Osteocyte (in vitro differentiated cells): ENCODE measurements around the gene SCYGR7. TPM values are rescaled to one million over a fixed set of nuclear protein-coding genes. Genes with fewer than 3 reads are reported as not detected.

Experiments
- DNase-seq: peaks from one replicate; pipeline ENCODE4 v3.0.0; 2021; ENCODE audit warnings: mixed read lengths; ENCODE audit not compliant: unreplicated experiment; ENCODE audit errors: extremely low spot score
- H3K27ac Mint-ChIP-seq: one replicate; pipeline ENCODE4 v1.8.0; 2021; ENCODE audit warnings: mild to moderate bottlenecking, mixed read lengths; ENCODE audit not compliant: unreplicated experiment
- H3K27me3 Mint-ChIP-seq: one replicate; pipeline ENCODE4 v1.8.0; 2021; ENCODE audit warnings: mixed read lengths; ENCODE audit not compliant: unreplicated experiment
- H3K36me3 Mint-ChIP-seq: one replicate; pipeline ENCODE4 v1.8.0; 2021; ENCODE audit warnings: mixed read lengths; ENCODE audit not compliant: unreplicated experiment
- H3K4me1 Mint-ChIP-seq: one replicate; pipeline ENCODE4 v1.8.0; 2021; ENCODE audit warnings: mixed read lengths; ENCODE audit not compliant: unreplicated experiment
- H3K4me3 Mint-ChIP-seq: one replicate; pipeline ENCODE4 v1.8.0; 2021; ENCODE audit warnings: mild to moderate bottlenecking, moderate library complexity, mixed read lengths; ENCODE audit not compliant: unreplicated experiment
- H3K9me3 Mint-ChIP-seq: one replicate; pipeline ENCODE4 v1.8.0; 2021; ENCODE audit warnings: mixed read lengths; ENCODE audit not compliant: unreplicated experiment
- long read RNA-seq: library from polyadenylated mRNA; unstranded; transcript quantifications from one replicate; pipeline ENCODE4 v2.0.0, GENCODE V29; 2021
- total RNA-seq: library from RNA; stranded (reverse); gene quantifications from 2 replicates; pipeline ENCODE4 v1.2.1, GENCODE V29; 2021
- TF ChIP-seq, protein P1 (sequence below): fragments of 200-600 bp; sonication (generic); IDR thresholded peaks from 2 replicates; pipeline ENCODE4 v1.5.0; 2021; ENCODE audit warnings: antibody characterized with exemption, mild to moderate bottlenecking, moderate library complexity

SCYGR7 gene
- not detected in 2 replicates for total RNA-seq
- long read RNA-seq, result 0 reads

DNA sequence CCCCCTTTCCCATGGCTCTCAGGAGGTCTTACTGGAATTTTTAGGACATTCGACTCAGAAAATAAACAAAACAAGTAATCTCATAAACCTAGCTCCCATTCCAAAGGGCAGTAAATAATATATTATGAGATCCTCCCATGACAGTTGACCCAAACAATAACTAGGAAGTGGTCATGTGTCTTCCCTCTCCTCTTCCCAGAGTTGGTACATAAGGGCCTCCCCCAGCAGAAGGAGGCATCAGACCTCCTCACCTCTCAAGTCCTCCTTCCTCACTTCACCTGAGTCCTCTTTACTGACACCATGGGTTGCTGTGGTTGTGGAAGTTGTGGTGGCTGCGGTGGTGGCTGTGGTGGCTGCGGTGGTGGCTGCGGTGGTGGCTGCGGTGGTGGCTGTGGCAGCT, at the start of gene SCYGR7:
Gene SCYGR7 (plus strand): TSS at position 301 of the 400 bp plus-strand sequence. CDS start 0 bp downstream, at position 301.
- Mint-ChIP-seq H3K9me3 (peaks cover 2% of the 10 kb centered on the region), H3K4me1 (no peaks in the 10 kb centered on the region), H3K36me3 (no peaks in the 10 kb centered on the region), H3K4me3 (no peak within 1 kb of the TSS), H3K27me3 (peaks cover 13% of the 10 kb centered on the region), H3K27ac (no peak within 1 kb of the TSS)
- no peak for DNase-seq
- TF ChIP-seq, protein P1, sequence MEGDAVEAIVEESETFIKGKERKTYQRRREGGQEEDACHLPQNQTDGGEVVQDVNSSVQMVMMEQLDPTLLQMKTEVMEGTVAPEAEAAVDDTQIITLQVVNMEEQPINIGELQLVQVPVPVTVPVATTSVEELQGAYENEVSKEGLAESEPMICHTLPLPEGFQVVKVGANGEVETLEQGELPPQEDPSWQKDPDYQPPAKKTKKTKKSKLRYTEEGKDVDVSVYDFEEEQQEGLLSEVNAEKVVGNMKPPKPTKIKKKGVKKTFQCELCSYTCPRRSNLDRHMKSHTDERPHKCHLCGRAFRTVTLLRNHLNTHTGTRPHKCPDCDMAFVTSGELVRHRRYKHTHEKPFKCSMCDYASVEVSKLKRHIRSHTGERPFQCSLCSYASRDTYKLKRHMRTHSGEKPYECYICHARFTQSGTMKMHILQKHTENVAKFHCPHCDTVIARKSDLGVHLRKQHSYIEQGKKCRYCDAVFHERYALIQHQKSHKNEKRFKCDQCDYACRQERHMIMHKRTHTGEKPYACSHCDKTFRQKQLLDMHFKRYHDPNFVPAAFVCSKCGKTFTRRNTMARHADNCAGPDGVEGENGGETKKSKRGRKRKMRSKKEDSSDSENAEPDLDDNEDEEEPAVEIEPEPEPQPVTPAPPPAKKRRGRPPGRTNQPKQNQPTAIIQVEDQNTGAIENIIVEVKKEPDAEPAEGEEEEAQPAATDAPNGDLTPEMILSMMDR, result no peak

DNA sequence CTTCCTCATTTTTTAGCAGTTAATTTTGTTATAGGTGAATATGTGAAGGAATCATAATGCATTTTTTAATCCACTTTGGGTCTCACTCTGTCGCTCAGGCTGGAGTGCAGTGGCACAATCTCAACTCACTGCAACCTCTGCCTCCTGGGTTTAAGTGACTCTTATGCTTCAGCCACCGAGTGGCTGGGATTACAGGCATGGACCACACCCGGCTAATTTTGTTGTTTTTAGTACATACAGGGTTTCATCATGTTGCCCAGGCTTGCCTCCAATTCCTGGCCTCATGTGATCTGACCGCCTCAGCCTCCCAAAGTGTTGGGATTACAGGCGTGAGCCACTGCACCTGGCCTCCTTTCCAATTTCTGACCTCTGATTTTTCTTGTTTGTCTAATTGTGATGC, 43.9 kb upstream of the SCYGR7 start:
- H3K4me3 Mint-ChIP-seq, result no peak overlapping the region
- H3K27me3 Mint-ChIP-seq, result no peaks in the 10 kb centered on the region
- H3K9me3 Mint-ChIP-seq, result no peaks in the 10 kb centered on the region
- H3K4me1 Mint-ChIP-seq, result no peaks in the 10 kb centered on the region
- TF ChIP-seq, protein P1, result no peak
- H3K27ac Mint-ChIP-seq, result no peak overlapping the region
- H3K36me3 Mint-ChIP-seq, result no peaks in the 10 kb centered on the region
- DNase-seq, result no peak

- TF ChIP-seq, protein P1, result no peak
- Mint-ChIP-seq H3K4me1 (no peaks in the 10 kb centered on the region), H3K4me3 (no peak overlapping the region), H3K27me3 (peaks cover 12% of the 10 kb centered on the region), H3K36me3 (no peaks in the 10 kb centered on the region), H3K27ac (no peak overlapping the region), H3K9me3 (no peaks in the 10 kb centered on the region)
- DNase-seq, result no peak
Observed at GRCh38 chr2:227687189-227687588, 40.9 kb upstream of the SCYGR7 start.

DNA sequence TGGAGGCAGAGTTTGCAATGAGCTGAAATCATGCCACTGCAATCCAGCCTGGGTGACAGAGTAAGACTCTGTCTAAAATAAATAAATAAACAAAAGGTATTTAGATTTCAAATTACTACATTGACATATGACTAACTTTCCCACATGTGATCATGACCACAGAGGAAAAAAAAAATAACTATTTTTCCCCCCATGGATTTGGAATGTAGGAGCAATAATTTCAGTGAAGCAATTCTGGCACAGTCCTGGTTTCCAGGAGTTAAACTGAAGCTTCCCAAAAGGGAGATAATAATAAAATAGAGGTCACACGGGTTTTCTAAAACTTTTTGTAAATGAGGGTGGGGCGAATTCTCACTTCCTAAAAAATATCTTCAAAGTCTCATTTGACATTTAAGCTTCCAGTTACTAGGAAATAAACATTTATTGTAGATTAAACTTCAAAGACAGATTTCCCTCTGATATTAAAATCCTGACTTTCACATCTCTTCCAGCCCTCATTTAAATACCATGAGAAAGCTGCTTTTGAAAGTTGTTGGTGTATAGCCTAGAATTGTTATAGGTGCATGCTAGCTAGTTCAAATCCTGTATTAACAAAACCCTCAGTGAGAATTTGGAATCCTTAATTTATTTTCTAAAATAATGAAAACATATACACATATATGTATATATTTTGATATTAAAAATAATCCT, 31.0 kb upstream of the SCYGR7 start:
- DNase-seq, result no peak
- Mint-ChIP-seq H3K27me3 (peaks cover 17% of the 10 kb centered on the region), H3K4me1 (no peaks in the 10 kb centered on the region), H3K4me3 (no peak overlapping the region), H3K9me3 (no peaks in the 10 kb centered on the region), H3K36me3 (no peaks in the 10 kb centered on the region), H3K27ac (no peak overlapping the region)
- TF ChIP-seq, protein P1, result no peak

DNA sequence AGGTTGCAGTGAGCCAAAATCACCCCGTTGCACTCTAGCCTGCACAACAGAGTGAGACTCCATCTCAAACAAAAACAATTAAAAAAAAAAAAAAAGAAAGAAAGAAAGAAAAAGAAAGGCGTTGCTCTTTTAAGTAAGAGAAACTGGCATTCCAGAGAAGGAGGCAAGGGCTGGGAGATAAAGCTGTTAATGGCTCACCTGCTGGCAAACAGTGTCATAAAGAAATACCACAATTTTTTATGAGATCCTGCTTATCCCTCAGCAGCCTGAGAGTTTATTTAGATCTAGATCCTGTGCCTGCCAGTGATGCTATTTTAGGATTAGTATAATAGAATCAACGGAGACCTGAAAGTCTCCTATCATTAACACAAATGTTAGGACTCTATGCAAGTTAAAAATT, 26.6 kb upstream of the SCYGR7 start:
- DNase-seq, result no peak
- H3K27ac Mint-ChIP-seq, result no peak overlapping the region
- H3K27me3 Mint-ChIP-seq, result peaks cover 4% of the 10 kb centered on the region
- no peaks in the 10 kb centered on the region for H3K36me3 Mint-ChIP-seq
- TF ChIP-seq, protein P1, result no peak
- H3K9me3 Mint-ChIP-seq, result no peaks in the 10 kb centered on the region
- no peak overlapping the region for H3K4me3 Mint-ChIP-seq
- H3K4me1 Mint-ChIP-seq, result peaks cover 11% of the 10 kb centered on the region
